HEK293 (cell line): ENCODE measurements around the gene PRKCD.

ENCODE experiments used
- CTCF ChIP-seq: fragments of 450-650 bp; formaldehyde crosslinking; IDR thresholded peaks from 2 replicates; pipeline ENCODE4 v1.5.1; 2016; ENCODE audit warnings: missing biosample characterization, missing genetic modification characterization
- EGR2 ChIP-seq: fragments of 450-650 bp; formaldehyde crosslinking; IDR thresholded peaks from 2 replicates; pipeline ENCODE4 v1.5.1; 2016; ENCODE audit warnings: low read depth, missing biosample characterization, missing genetic modification characterization
- HOXD13 ChIP-seq: sonication (generic); formaldehyde crosslinking; IDR thresholded peaks from 2 replicates; pipeline ENCODE4 v1.8.0; 2022; ENCODE audit warnings: missing genetic modification reagents, borderline replicate concordance
- KLF10 ChIP-seq: fragments of 450-650 bp; IDR thresholded peaks from 2 replicates; pipeline ENCODE4 v1.5.1; 2018; ENCODE audit warnings: missing biosample characterization, mild to moderate bottlenecking, missing genetic modification characterization
- KLF9 ChIP-seq: fragments of 450-650 bp; formaldehyde crosslinking; IDR thresholded peaks from 2 replicates; pipeline ENCODE4 v1.5.1; 2016; ENCODE audit warnings: missing biosample characterization, missing genetic modification characterization, low read depth
- REST ChIP-seq: fragments of 450-650 bp; formaldehyde crosslinking; IDR thresholded peaks from 2 replicates; pipeline ENCODE4 v1.5.1; 2016; ENCODE audit warnings: missing biosample characterization, missing genetic modification characterization
- SP2 ChIP-seq: fragments of 450-650 bp; formaldehyde crosslinking; IDR thresholded peaks from 2 replicates; pipeline ENCODE4 v1.5.1; 2016; ENCODE audit warnings: missing biosample characterization, missing genetic modification characterization
- TCF7L2 ChIP-seq: IDR thresholded peaks from 2 replicates; pipeline ENCODE4 v1.6.1; 2011; ENCODE audit warnings: low read depth, mild to moderate bottlenecking, inconsistent platforms, low read length, moderate library complexity, borderline replicate concordance
- YY2 ChIP-seq: fragments of 450-650 bp; formaldehyde crosslinking; IDR thresholded peaks from 2 replicates; pipeline ENCODE4 v1.5.1; 2016; ENCODE audit warnings: missing biosample characterization, missing genetic modification characterization
- ZFP37 ChIP-seq: fragments of 450-650 bp; formaldehyde crosslinking; IDR thresholded peaks from 2 replicates; pipeline ENCODE4 v1.5.1; 2016; ENCODE audit warnings: missing biosample characterization, missing genetic modification characterization
- ZFP69B ChIP-seq: fragments of 450-650 bp; formaldehyde crosslinking; IDR thresholded peaks from 2 replicates; pipeline ENCODE4 v1.5.1; 2016; ENCODE audit warnings: missing biosample characterization, missing genetic modification characterization
- ZNF112 ChIP-seq: fragments of 450-650 bp; formaldehyde crosslinking; IDR thresholded peaks from 2 replicates; pipeline ENCODE4 v1.5.0; 2017; ENCODE audit warnings: missing biosample characterization, missing genetic modification characterization
- ZNF26 ChIP-seq: fragments of 450-650 bp; formaldehyde crosslinking; IDR thresholded peaks from 2 replicates; pipeline ENCODE4 v1.5.1; 2016; ENCODE audit warnings: missing biosample characterization, missing genetic modification characterization
- ZNF335 ChIP-seq: fragments of 450-650 bp; formaldehyde crosslinking; conservative IDR thresholded peaks from 2 replicates; pipeline ENCODE4 v1.5.1; 2016; ENCODE audit warnings: missing biosample characterization, missing genetic modification characterization
- ZNF394 ChIP-seq: fragments of 450-650 bp; formaldehyde crosslinking; IDR thresholded peaks from 2 replicates; pipeline ENCODE4 v1.5.1; 2016; ENCODE audit warnings: missing biosample characterization, missing genetic modification characterization, mild to moderate bottlenecking, moderate library complexity, borderline replicate concordance
- ZNF398 ChIP-seq: fragments of 450-650 bp; formaldehyde crosslinking; IDR thresholded peaks from 2 replicates; pipeline ENCODE4 v1.5.1; 2017; ENCODE audit warnings: missing biosample characterization, missing genetic modification characterization
- ZNF426 ChIP-seq: fragments of 450-650 bp; formaldehyde crosslinking; IDR thresholded peaks from 2 replicates; pipeline ENCODE4 v1.5.1; 2017; ENCODE audit warnings: missing biosample characterization, missing genetic modification characterization, mild to moderate bottlenecking, inconsistent platforms, moderate library complexity
- ZNF48 ChIP-seq: fragments of 450-650 bp; formaldehyde crosslinking; IDR thresholded peaks from 2 replicates; pipeline ENCODE4 v1.5.1; 2016; ENCODE audit warnings: missing biosample characterization, missing genetic modification characterization
- ZNF501 ChIP-seq: fragments of 450-650 bp; formaldehyde crosslinking; IDR thresholded peaks from 2 replicates; pipeline ENCODE4 v1.5.1; 2016; ENCODE audit warnings: missing biosample characterization, missing genetic modification characterization
- ZNF529 ChIP-seq: fragments of 450-650 bp; formaldehyde crosslinking; IDR thresholded peaks from 2 replicates; pipeline ENCODE4 v1.5.1; 2017; ENCODE audit warnings: missing genetic modification characterization, missing biosample characterization; ENCODE audit not compliant: insufficient replicate concordance
- ZNF596 ChIP-seq: fragments of 450-650 bp; IDR thresholded peaks from 2 replicates; pipeline ENCODE4 v1.5.0; 2018; ENCODE audit warnings: missing biosample characterization, mild to moderate bottlenecking, missing genetic modification characterization, moderate library complexity
- ZNF660 ChIP-seq: fragments of 450-650 bp; IDR thresholded peaks from 2 replicates; pipeline ENCODE4 v1.5.1; 2018; ENCODE audit warnings: missing biosample characterization, mild to moderate bottlenecking, missing genetic modification characterization
- ZNF692 ChIP-seq: fragments of 450-650 bp; formaldehyde crosslinking; IDR thresholded peaks from 2 replicates; pipeline ENCODE4 v1.5.1; 2016; ENCODE audit warnings: missing biosample characterization, missing genetic modification characterization
- ZNF701 ChIP-seq: fragments of 450-650 bp; formaldehyde crosslinking; IDR thresholded peaks from 2 replicates; pipeline ENCODE4 v1.5.1; 2016; ENCODE audit warnings: missing biosample characterization, missing genetic modification characterization
- ZNF768 ChIP-seq: fragments of 450-650 bp; formaldehyde crosslinking; IDR thresholded peaks from 2 replicates; pipeline ENCODE4 v1.5.1; 2018; ENCODE audit warnings: missing biosample characterization, mild to moderate bottlenecking, missing genetic modification characterization
- ZNF837 ChIP-seq: fragments of 450-650 bp; formaldehyde crosslinking; IDR thresholded peaks from 2 replicates; pipeline ENCODE4 v1.5.1; 2016; ENCODE audit warnings: missing biosample characterization, missing genetic modification characterization
- ZNF843 ChIP-seq: fragments of 450-650 bp; formaldehyde crosslinking; IDR thresholded peaks from 2 replicates; pipeline ENCODE4 v1.5.1; 2016; ENCODE audit warnings: missing biosample characterization, missing genetic modification characterization
- ZSCAN16 ChIP-seq: fragments of 450-650 bp; formaldehyde crosslinking; IDR thresholded peaks from 2 replicates; pipeline ENCODE4 v1.5.1; 2016; ENCODE audit warnings: missing biosample characterization, missing genetic modification characterization
- ZSCAN23 ChIP-seq: fragments of 450-650 bp; formaldehyde crosslinking; IDR thresholded peaks from 2 replicates; pipeline ENCODE4 v1.5.1; 2016; ENCODE audit warnings: missing biosample characterization, missing genetic modification characterization
- ZXDB ChIP-seq: fragments of 450-650 bp; formaldehyde crosslinking; IDR thresholded peaks from 2 replicates; pipeline ENCODE4 v1.5.1; 2016; ENCODE audit warnings: missing biosample characterization, missing genetic modification characterization

The PRKCD gene

GRCh38 chr3:53130179-53131061, 30.6 kb upstream of the PRKCD start, which contains the start of gene RFT1 (continued):
- TF ChIP-seq REST = no peak
- TF ChIP-seq ZNF701 (tag by site-specific recombination) = no peak
- peak; percentile 53; the same call in 1 of the 2 replicates for TF ChIP-seq YY2 (tag by site-specific recombination)
- TF ChIP-seq ZNF398 (tag by site-specific recombination) = peak; percentile 73
- no peak for TF ChIP-seq ZNF843
- TF ChIP-seq KLF9 (tag by site-specific recombination) = peak; percentile 91
- peak; percentile 69 for TF ChIP-seq SP2 (tag by site-specific recombination)
- no peak for TF ChIP-seq ZNF426 (tag by site-specific recombination)
- peak; percentile 76 for TF ChIP-seq ZXDB (tag by site-specific recombination)
- TF ChIP-seq ZNF692 = peak; percentile 95
- TF ChIP-seq ZNF48 (tag by site-specific recombination) = no peak
- TF ChIP-seq KLF10 (tag by site-specific recombination) = peak; percentile 78
- peak; percentile 91 for TF ChIP-seq ZNF335 (tag by site-specific recombination)
- TF ChIP-seq ZSCAN16 (tag by site-specific recombination) = no peak
- peak; percentile 91; the same call in 1 of the 2 replicates for TF ChIP-seq ZNF501 (tag by site-specific recombination)
- TF ChIP-seq EGR2 (tag by site-specific recombination) = no peak
- TF ChIP-seq ZNF112 (tag by site-specific recombination) = no peak
- no peak for TF ChIP-seq ZNF837 (tag by site-specific recombination)
- TF ChIP-seq ZNF768 (tag by site-specific recombination) = no peak
- peak; percentile 54; the same call in 1 of the 2 replicates for TF ChIP-seq ZFP37 (tag by site-specific recombination)
- TF ChIP-seq ZSCAN23 = no peak
- TF ChIP-seq CTCF (tag by site-specific recombination) = peak; percentile 64
- 0 out of 2 replicates have a peak, but pooled peaks have one; percentile 30 for TF ChIP-seq ZNF660 (tag by site-specific recombination)
- no peak for TF ChIP-seq HOXD13 (CRISPR knock-in tag)
- TF ChIP-seq ZNF394 (tag by site-specific recombination) = 0 out of 2 replicates have a peak, but pooled peaks have one; percentile 34
- no peak for TF ChIP-seq ZNF26 (tag by site-specific recombination)
- TF ChIP-seq ZNF596 (tag by site-specific recombination) = no peak
- TF ChIP-seq ZNF529 = no peak
- TF ChIP-seq TCF7L2 = no peak
- peak; percentile 90; the same call in 1 of the 2 replicates for TF ChIP-seq ZFP69B (tag by site-specific recombination)
